T-helper 2 cell treated with Interferon-gamma antibody and Interleukin-4, amounts not matched to agents 100 ng/mL and 5 ng/mL, for 36 hours (primary cell): ENCODE data around the gene ARL4C. TPM values are rescaled to one million over a fixed set of nuclear protein-coding genes. Genes with fewer than 3 reads are reported as not detected.

Source experiments
- intact Hi-C: fragments of 100-400 bp; cut with micrococcal nuclease; formaldehyde crosslinking; loops from one replicate; pipeline ENCODE4 v1.15.1; 2023
- total RNA-seq: library from RNA; stranded (reverse); gene quantifications from 2 replicates; pipeline ENCODE4 v1.2.3, GENCODE V29; 2022

The ARL4C gene
- total RNA-seq, 1 donor from 2014 or later, result 264 TPM

- intact Hi-C loops, result no loop called here
Measured at GRCh38 chr2:234448506-234449184, 48.2 kb downstream of the ARL4C start.

- intact Hi-C loops, result no loop called here
Measured at GRCh38 chr2:234447963-234448362, 48.9 kb downstream of the ARL4C start.

- intact Hi-C loops, result no loop called here
Measured at GRCh38 chr2:234447189-234447588, 49.7 kb downstream of the ARL4C start.

GRCh38 chr2:234446404-234447076 lies 50.3 kb downstream of the ARL4C start:
- intact Hi-C loops, result loop anchor here (1.0 kb wide), 6 partner anchors 8 to 154 kb away; no protein-coding TSS in a partner anchor

- intact Hi-C loops, result no loop called here
Measured at GRCh38 chr2:234444893-234445292, 52.0 kb downstream of the ARL4C start.

- intact Hi-C loops, result no loop called here
Measured at GRCh38 chr2:234444242-234444730, 52.6 kb downstream of the ARL4C start.
